Activated T-cell treated with anti-CD3 and anti-CD28 coated beads for 4 hours (primary cell): Measurements from ENCODE around the gene EIF4A3.

Source experiments
- DNase-seq: peaks from one replicate; pipeline ENCODE4 v3.0.0-alpha.2; 2020

EIF4A3 gene

GRCh38 chr17:80147035-80147822 is at the start of gene EIF4A3:
EIF4A3 (minus strand) TSS chr17:80147128; CDS start chr17:80146961, 167 bp downstream.
- DNase-seq = peak; percentile 96

GRCh38 chr17:80196652-80197051 is 49.7 kb upstream of the EIF4A3 start:
- no peak for DNase-seq

- DNase-seq = peak; percentile 51
These were observed 49.0 kb upstream of the EIF4A3 start for GRCh38 chr17:80195671-80196529.

GRCh38 chr17:80195141-80195540 is 48.2 kb upstream of the EIF4A3 start:
- no peak for DNase-seq

GRCh38 chr17:80191865-80192661 is 45.1 kb upstream of the EIF4A3 start:
- DNase-seq = no peak

- DNase-seq = no peak
These were observed 44.3 kb upstream of the EIF4A3 start for GRCh38 chr17:80191192-80191591.

- DNase-seq = no peak
These were observed 43.8 kb upstream of the EIF4A3 start for GRCh38 chr17:80190716-80191115.

- DNase-seq = no peak
These were observed 42.7 kb upstream of the EIF4A3 start for GRCh38 chr17:80189611-80190010.

- DNase-seq = no peak
These were observed 40.6 kb upstream of the EIF4A3 start for GRCh38 chr17:80187515-80187941.

- DNase-seq = no peak
These were observed 40.2 kb upstream of the EIF4A3 start for GRCh38 chr17:80187090-80187489.

- DNase-seq = no peak
These were observed 39.0 kb upstream of the EIF4A3 start for GRCh38 chr17:80185968-80186367.

- no peak for DNase-seq
These were observed 37.4 kb upstream of the EIF4A3 start for GRCh38 chr17:80184423-80184714.

- DNase-seq = no peak
These were observed 36.9 kb upstream of the EIF4A3 start for GRCh38 chr17:80183581-80184422.

GRCh38 chr17:80182845-80183223 is 35.9 kb upstream of the EIF4A3 start:
- DNase-seq = no peak

GRCh38 chr17:80182118-80182844 is 35.4 kb upstream of the EIF4A3 start:
- no peak for DNase-seq

- DNase-seq = no peak
These were observed 34.5 kb upstream of the EIF4A3 start for GRCh38 chr17:80181431-80181830.

GRCh38 chr17:80180192-80180591 is 33.3 kb upstream of the EIF4A3 start:
- no peak for DNase-seq

- no peak for DNase-seq
These were observed 31.2 kb upstream of the EIF4A3 start for GRCh38 chr17:80177986-80178595.

GRCh38 chr17:80176757-80177156 is 29.8 kb upstream of the EIF4A3 start:
- no peak for DNase-seq

GRCh38 chr17:80173916-80174315 is 27.0 kb upstream of the EIF4A3 start:
- no peak for DNase-seq

GRCh38 chr17:80173126-80173525 is 26.2 kb upstream of the EIF4A3 start:
- no peak for DNase-seq
